Esophagus muscularis mucosa (tissue), 4 donors: Measurements from ENCODE around the gene FLACC1. TPM values are rescaled to one million over a fixed set of nuclear protein-coding genes. Genes with fewer than 3 reads are reported as not detected.

Source experiments
- DNase-seq: peaks from one replicate; pipeline ENCODE4 v3.0.0-alpha.2; 2017; ENCODE audit errors: extremely low spot score
- H3K27ac ChIP-seq, 4 donors: fragments of 200-600 bp; sonication (generic); replicated peaks in 1 of 4; 1 replicate in 3 of 4; 2 replicates in 1 of 4; pipeline ENCODE4 v1.5.1; 2016 to 2019; ENCODE audit warnings: mild to moderate bottlenecking in 1 of 4
- H3K27me3 ChIP-seq, 4 donors: fragments of 200-600 bp; sonication (generic); one replicate each; pipeline versions ENCODE4 v1.5.1 to v1.6.0; 2016 to 2019
- H3K36me3 ChIP-seq, 4 donors: fragments of 200-600 bp; sonication (generic); one replicate each; pipeline ENCODE4 v1.5.1; 2016 to 2019
- H3K4me1 ChIP-seq, 4 donors: fragments of 200-600 bp; sonication (generic); one replicate each; pipeline ENCODE4 v1.5.1; 2016 to 2019
- H3K4me3 ChIP-seq, 4 donors: fragments of 200-600 bp; sonication (generic); 1 replicate in 2 of 4; 2 replicates in 2 of 4; pipeline ENCODE4 v1.5.1; 2016 to 2019; ENCODE audit warnings: mild to moderate bottlenecking in 4 of 4, moderate library complexity in 1 of 4
- H3K9me3 ChIP-seq, 4 donors: fragments of 200-600 bp; sonication (generic); 1 replicate in 3 of 4; 2 replicates in 1 of 4; pipeline ENCODE4 v1.5.1; 2016 to 2019
- EP300 ChIP-seq: sonication (generic); formaldehyde crosslinking; IDR thresholded peaks from one replicate; pipeline ENCODE4 v1.6.1; 2017; ENCODE audit warnings: antibody characterized with exemption
- POLR2A ChIP-seq: fragments of 450-650 bp; IDR thresholded peaks from one replicate; pipeline ENCODE4 v1.6.1; 2017; ENCODE audit warnings: antibody characterized with exemption, moderate library complexity, mild to moderate bottlenecking, low read depth
- POLR2AphosphoS5 ChIP-seq, 2 donors: sonication (generic); formaldehyde crosslinking; IDR thresholded peaks; one replicate each; pipeline ENCODE4 v1.6.1; 2017; ENCODE audit warnings: antibody characterized with exemption in 2 of 2
- WGBS: methylation state at CpG from one replicate; pipeline ENCODE4 v1.1.5; 2018; 5-methylcytosine and 5-hydroxymethylcytosine counted together
- intact Hi-C: fragments of 100-400 bp; cut with DNase I; formaldehyde crosslinking; loops from one replicate; pipeline ENCODE4 v1.15.1; 2023
- total RNA-seq, 4 donors: library from RNA; depleted of rRNA; stranded (reverse); fragments of >200 nt; gene quantifications; one replicate each; pipeline versions ENCODE4 v1.1.0 to v1.2.1, GENCODE V29; 2016
- TF ChIP-seq, protein P1 (sequence below), 3 experiments: fragments of 200-600 bp in 2 of 3; fragments of 450-650 bp in 1 of 3; sonication (generic) in 2 of 3; IDR thresholded peaks; one replicate each; pipeline ENCODE4 v1.5.1; 2017 to 2019; ENCODE audit warnings: antibody characterized with exemption in 3 of 3, mild to moderate bottlenecking in 2 of 3, moderate library complexity in 1 of 3

The FLACC1 gene
- total RNA-seq, 4 donors from 2014 or later, result 1.2 to 5.1 (median 4.2) TPM

GRCh38 chr2:201257381-201257955, 99.7 kb downstream of the FLACC1 start:
- TF ChIP-seq EP300, result no peak
- TF ChIP-seq POLR2A, result no peak
- TF ChIP-seq, protein P1, sequence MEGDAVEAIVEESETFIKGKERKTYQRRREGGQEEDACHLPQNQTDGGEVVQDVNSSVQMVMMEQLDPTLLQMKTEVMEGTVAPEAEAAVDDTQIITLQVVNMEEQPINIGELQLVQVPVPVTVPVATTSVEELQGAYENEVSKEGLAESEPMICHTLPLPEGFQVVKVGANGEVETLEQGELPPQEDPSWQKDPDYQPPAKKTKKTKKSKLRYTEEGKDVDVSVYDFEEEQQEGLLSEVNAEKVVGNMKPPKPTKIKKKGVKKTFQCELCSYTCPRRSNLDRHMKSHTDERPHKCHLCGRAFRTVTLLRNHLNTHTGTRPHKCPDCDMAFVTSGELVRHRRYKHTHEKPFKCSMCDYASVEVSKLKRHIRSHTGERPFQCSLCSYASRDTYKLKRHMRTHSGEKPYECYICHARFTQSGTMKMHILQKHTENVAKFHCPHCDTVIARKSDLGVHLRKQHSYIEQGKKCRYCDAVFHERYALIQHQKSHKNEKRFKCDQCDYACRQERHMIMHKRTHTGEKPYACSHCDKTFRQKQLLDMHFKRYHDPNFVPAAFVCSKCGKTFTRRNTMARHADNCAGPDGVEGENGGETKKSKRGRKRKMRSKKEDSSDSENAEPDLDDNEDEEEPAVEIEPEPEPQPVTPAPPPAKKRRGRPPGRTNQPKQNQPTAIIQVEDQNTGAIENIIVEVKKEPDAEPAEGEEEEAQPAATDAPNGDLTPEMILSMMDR (IDR thresholded peaks at IDR 0.05), result peak in 1 of 3 experiments; percentile 2
- TF ChIP-seq POLR2AphosphoS5 (IDR thresholded peaks at IDR 0.05), result no peak
- H3K4me3 ChIP-seq, result peak overlapping the region; percentile 54 to 67 (median 63)
- no peaks in the 10 kb centered on the region for H3K27me3 ChIP-seq
- peak overlapping the region; percentile 80 to 85 (median 82) for H3K27ac ChIP-seq
- WGBS, result 23% methylated on average over 12 of the region's 12 CpGs
- DNase-seq, result peak; percentile 91
- no peaks in the 10 kb centered on the region for H3K36me3 ChIP-seq
- H3K9me3 ChIP-seq, result no peaks in the 10 kb centered on the region
- intact Hi-C loops, result loop anchor here (10.0 kb wide), 1 partner anchor 197 kb away; the partner anchor contains the start of genes STRADB and TRAK2
- H3K4me1 ChIP-seq, result peaks cover 4 to 50% (median 45%) of the 10 kb centered on the region in 4 donors

DNA sequence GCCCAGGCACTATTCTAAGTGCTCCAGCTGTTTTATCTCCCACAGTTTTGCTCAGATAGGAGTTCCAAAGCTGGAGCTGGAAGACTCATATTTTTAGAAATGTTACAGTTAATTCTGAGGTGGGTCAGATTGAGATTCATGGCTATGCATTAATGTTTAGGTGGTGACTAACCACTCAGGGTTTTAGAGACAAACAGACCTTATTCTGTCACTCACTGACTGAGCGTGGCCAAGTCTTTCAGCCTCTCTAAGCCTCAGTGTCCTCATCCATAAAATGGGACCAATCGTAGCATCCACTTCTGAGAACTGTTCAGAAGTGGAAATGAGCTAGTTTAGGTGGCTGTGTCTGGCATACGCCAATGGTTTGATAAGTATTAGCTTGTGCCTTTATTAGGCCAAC, 101.1 kb downstream of the FLACC1 start:
- Histone ChIP-seq H3K27me3 (no peaks in the 10 kb centered on the region), H3K4me3 (no peak overlapping the region), H3K27ac (no peak overlapping the region), H3K4me1 (peaks cover 4 to 42% (median 41%) of the 10 kb centered on the region in 4 donors), H3K36me3 (no peaks in the 10 kb centered on the region), H3K9me3 (no peaks in the 10 kb centered on the region)
- DNase-seq, result no peak
- no peak for TF ChIP-seq EP300
- TF ChIP-seq, protein P1 (IDR thresholded peaks at IDR 0.05), result no peak
- no peak for TF ChIP-seq POLR2A
- TF ChIP-seq POLR2AphosphoS5 (IDR thresholded peaks at IDR 0.05), result no peak
- intact Hi-C loops, result loop anchor here (10.0 kb wide), 1 partner anchor 199 kb away; the partner anchor contains the start of genes STRADB and TRAK2
- WGBS, result 92% methylated on average over 3 of the region's 3 CpGs

DNA sequence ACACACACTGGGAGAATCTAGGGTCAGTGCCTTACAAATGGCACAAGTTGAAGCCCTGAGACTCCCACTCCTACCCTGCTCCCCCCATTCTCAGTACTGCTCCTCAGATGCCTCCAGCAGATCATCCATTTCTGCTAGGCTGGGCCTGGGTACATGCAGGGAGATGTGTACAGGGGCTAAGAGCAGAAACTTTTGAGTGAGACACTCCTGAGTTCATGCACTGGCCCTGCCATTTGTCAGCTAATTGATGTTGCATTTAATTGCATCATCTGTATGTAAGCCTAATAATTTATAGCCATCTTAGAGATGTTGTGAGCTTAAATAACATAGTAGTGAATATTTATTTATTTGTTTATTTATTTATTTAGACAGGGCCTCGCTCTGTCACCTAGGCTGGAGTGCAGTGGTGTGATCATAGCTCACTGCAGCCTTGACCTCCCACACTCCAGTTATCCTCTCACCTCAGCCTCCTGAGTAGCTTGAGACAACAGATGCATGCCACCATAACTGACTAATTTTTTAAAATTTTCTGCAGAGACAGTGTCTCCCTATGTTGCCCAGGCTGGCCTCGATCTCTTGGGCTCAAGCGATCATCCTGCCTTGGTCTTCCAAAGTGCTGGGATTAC, 101.6 kb downstream of the FLACC1 start:
- intact Hi-C loops, result loop anchor here (10.0 kb wide), 1 partner anchor 199 kb away; the partner anchor contains the start of genes STRADB and TRAK2
- TF ChIP-seq POLR2A, result no peak
- TF ChIP-seq, protein P1 (IDR thresholded peaks at IDR 0.05), result no peak
- TF ChIP-seq POLR2AphosphoS5 (IDR thresholded peaks at IDR 0.05), result no peak
- TF ChIP-seq EP300, result no peak
- no peak for DNase-seq
- H3K9me3 ChIP-seq, result no peaks in the 10 kb centered on the region
- H3K36me3 ChIP-seq, result no peaks in the 10 kb centered on the region
- no peaks in the 10 kb centered on the region for H3K27me3 ChIP-seq
- H3K27ac ChIP-seq, result no peak overlapping the region
- H3K4me3 ChIP-seq, result no peak overlapping the region
- peaks cover 4 to 41% (median 37%) of the 10 kb centered on the region in 4 donors for H3K4me1 ChIP-seq
- WGBS, result 90% methylated on average over 3 of the region's 3 CpGs

DNA sequence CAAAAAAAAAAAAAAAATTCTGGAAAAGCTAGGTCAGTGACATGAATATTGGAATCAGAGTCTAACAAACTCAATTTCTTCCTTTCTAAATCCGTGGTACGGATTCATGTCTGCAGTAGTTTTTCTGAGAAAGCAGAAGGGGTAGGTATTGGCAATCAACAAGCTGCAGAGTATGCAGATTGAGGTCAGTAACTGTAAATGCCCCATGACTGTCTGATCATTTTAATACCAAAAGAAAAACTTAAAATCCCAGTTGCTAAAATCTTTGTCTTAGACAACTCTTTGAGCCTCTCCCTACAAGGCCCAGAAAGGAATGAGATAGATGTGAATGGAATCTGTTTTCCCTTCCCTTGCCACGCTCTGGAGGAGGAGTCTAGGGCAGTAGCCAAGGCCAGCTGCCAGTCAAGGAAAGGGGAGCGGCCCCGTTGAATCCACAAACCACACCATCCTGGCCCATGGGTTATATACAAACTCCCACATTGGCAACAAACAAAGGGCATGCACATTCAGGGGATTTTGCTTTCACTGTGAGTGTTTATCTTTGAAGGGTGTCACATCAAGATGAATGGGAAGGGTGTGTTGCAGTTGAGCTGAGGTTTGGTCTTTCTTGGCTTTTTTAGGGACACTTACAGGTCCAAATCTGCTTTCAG, 102.9 kb downstream of the FLACC1 start:
- WGBS, result 71% methylated on average over 3 of the region's 5 CpGs
- no peaks in the 10 kb centered on the region for H3K9me3 ChIP-seq
- peak; percentile 82 for DNase-seq
- H3K27ac ChIP-seq, result peak overlapping the region in 2 of 4 donors; percentile 27 to 53
- no peaks in the 10 kb centered on the region for H3K36me3 ChIP-seq
- no peaks in the 10 kb centered on the region for H3K27me3 ChIP-seq
- no peak for TF ChIP-seq EP300
- TF ChIP-seq, protein P1 (IDR thresholded peaks at IDR 0.05), result no peak
- TF ChIP-seq POLR2AphosphoS5 (IDR thresholded peaks at IDR 0.05), result no peak
- no peak for TF ChIP-seq POLR2A
- intact Hi-C loops, result loop anchor here (10.0 kb wide), 1 partner anchor 201 kb away; the partner anchor contains the start of genes STRADB and TRAK2
- no peak overlapping the region for H3K4me3 ChIP-seq
- peaks cover 4 to 29% (median 25%) of the 10 kb centered on the region in 4 donors for H3K4me1 ChIP-seq
